ENCODE data around the gene ELOA. TPM values are rescaled to one million over a fixed set of nuclear protein-coding genes. Genes with fewer than 3 reads are reported as not detected.

Gene ELOA
- polyA plus RNA-seq, 2 of the 4 experiments (the other 2 are of a cell fraction), result 16.4 to 18.4 TPM

GRCh38 chr1:23695667-23696066 is 47.6 kb upstream of the ELOA start:
- 95% methylated on average over 3 of the region's 3 CpGs for WGBS (ENCODE audit: missing lambda C conversion rate)
- ChIA-PET CTCF (interaction anchor here (0.8 kb wide), 1 partner anchor 22 kb away, joined by 4 read pairs; no protein-coding TSS in a partner anchor), POLR2A (no interaction called here)
- FAIRE-seq, result no peak
- Histone ChIP-seq H3K4me3 (no peak overlapping the region), H3K4me2 (peak overlapping the region; percentile 92), H3K27ac (no peak overlapping the region), H3K9me3 (no peaks in the 10 kb centered on the region), H3K4me1 (peaks cover 37% of the 10 kb centered on the region)
- no peak for ATAC-seq
- DNase-seq (ENCODE audit: low read depth in 1 of 2, low spot score in 1 of 2), result no peak
- TF ChIP-seq RARB (CRISPR knock-in tag; IDR thresholded peaks at IDR 0.05) (no peak), HOXB13 (CRISPR knock-in tag; IDR thresholded peaks at IDR 0.05; ENCODE audit: low read depth) (no peak), CEBPB (IDR thresholded peaks at IDR 0.05) (no peak), ZSCAN20 (CRISPR knock-in tag; IDR thresholded peaks at IDR 0.05) (no peak), JUNB (IDR thresholded peaks at IDR 0.05) (no peak), CTCF (IDR thresholded peaks at IDR 0.05) (no peak), USF2 (IDR thresholded peaks at IDR 0.05) (no peak), CBX2 (IDR thresholded peaks at IDR 0.05; ENCODE audit: borderline replicate concordance, low read depth) (no peak), MAZ (IDR thresholded peaks at IDR 0.05; ENCODE audit: borderline replicate concordance, low read depth, low read length) (no peak), HMGXB4 (CRISPR knock-in tag; IDR thresholded peaks at IDR 0.05; ENCODE audit: borderline replicate concordance) (no peak)

- WGBS (ENCODE audit: missing lambda C conversion rate), result 78% methylated on average over 4 of the region's 6 CpGs
- H3K4me2 ChIP-seq, result peak overlapping the region; percentile 92; the same call in 1 of the 3 replicates
- CTCF ChIA-PET, result interaction anchor here (0.7 to 0.8 kb wide), 2 partner anchors 22 kb away, joined by 4 read pairs; no protein-coding TSS in a partner anchor
- no peak overlapping the region for H3K27ac ChIP-seq
- no peak for TF ChIP-seq E2F6 (IDR thresholded peaks at IDR 0.05; ENCODE audit: borderline replicate concordance, low read depth)
- 0 out of 5 replicates have a peak, but pooled peaks of 1 of the 2 experiments have one; percentile 3 for TF ChIP-seq JUN (IDR thresholded peaks at IDR 0.05)
- no peak overlapping the region for H3K4me3 ChIP-seq
- H3K9me3 ChIP-seq, result no peaks in the 10 kb centered on the region
- POLR2A ChIA-PET, result no interaction called here
- DNase-seq (ENCODE audit: low read depth in 1 of 2, low spot score in 1 of 2), result no peak
- peaks cover 37% of the 10 kb centered on the region for H3K4me1 ChIP-seq
- no peak for FAIRE-seq
- no peak for ATAC-seq
These were observed 46.8 kb upstream of the ELOA start for GRCh38 chr1:23696335-23696989.

- ATAC-seq, result no peak
- ChIA-PET POLR2A (no interaction called here), CTCF (interaction anchor here (0.6 kb wide), 2 partner anchors 127 to 139 kb away, joined by 3 read pairs; no protein-coding TSS in a partner anchor)
- H3K4me1 ChIP-seq, result peaks cover 32% of the 10 kb centered on the region
- H3K9me3 ChIP-seq, result no peaks in the 10 kb centered on the region
- TF ChIP-seq ZFP36 (IDR thresholded peaks at IDR 0.05; ENCODE audit: borderline replicate concordance, partially characterized antibody), result no peak
- 0 out of 2 replicates have a peak, but pooled peaks have one; percentile 42 for TF ChIP-seq FOSB (CRISPR knock-in tag; IDR thresholded peaks at IDR 0.05)
- TF ChIP-seq HOXB5 (CRISPR knock-in tag; IDR thresholded peaks at IDR 0.05), result no peak
- no peak for TF ChIP-seq EHF (CRISPR knock-in tag; IDR thresholded peaks at IDR 0.05)
- TF ChIP-seq BHLHE40 (IDR thresholded peaks at IDR 0.05; ENCODE audit: low read depth, low read length), result no peak
- FAIRE-seq, result no peak
- no peak overlapping the region for H3K27ac ChIP-seq
- no peak for DNase-seq (ENCODE audit: low read depth in 1 of 2, low spot score in 1 of 2)
- 93% methylated on average over 5 of the region's 5 CpGs for WGBS (ENCODE audit: missing lambda C conversion rate)
- no peak overlapping the region for H3K4me2 ChIP-seq
- no peak overlapping the region for H3K4me3 ChIP-seq
These were observed 44.8 kb upstream of the ELOA start for GRCh38 chr1:23698466-23698865.

Measured in A549 (cell line).